B cell (primary cell): ENCODE data around the gene WFDC9. TPM values are rescaled to one million over a fixed set of nuclear protein-coding genes. Genes with fewer than 3 reads are reported as not detected.
"Not testable (repeated sequence)": the region's sequence is repeated elsewhere in the genome, so short reads cannot be mapped to it uniquely, and the experiment has no call there.

Source experiments
- ATAC-seq: fragments of 200-7000 bp; cut with Tn5 transposase; one replicate; pipeline ENCODE4 v1.10.0; 2021; ENCODE audit warnings: low read depth, mild to moderate bottlenecking, moderate number of reproducible peaks, moderate library complexity
- CTCF ChIA-PET: fragments of 350-600 bp; sonication (Branson Sonifier 250); formaldehyde crosslinking; loops from one replicate; lab custom pipeline; 2021; ENCODE audit warnings: antibody characterized with exemption, inconsistent platforms; lab: Charles Lee
- POLR2A ChIA-PET: fragments of 350-600 bp; sonication (Branson Sonifier 250); formaldehyde crosslinking; loops from one replicate; lab custom pipeline; 2021; ENCODE audit warnings: antibody characterized with exemption; lab: Charles Lee
- DNase-seq: peaks from one replicate; pipeline ENCODE4 v3.0.0; 2013
- H2AFZ ChIP-seq: 2 replicates; pipeline ENCODE4 v1.6.1; 2012; ENCODE audit warnings: mild to moderate bottlenecking, low read depth, low read length; ENCODE audit not compliant: insufficient read depth, poor library complexity, severe bottlenecking
- H3K27ac ChIP-seq, 2 donors: 1 replicate in 1 of 2; 2 replicates in 1 of 2; pipeline ENCODE4 v1.5.1; 2012 to 2013; ENCODE audit warnings: low read length in 2 of 2, mild to moderate bottlenecking in 2 of 2, moderate library complexity in 1 of 2
- H3K27me3 ChIP-seq, 4 experiments: fragments of 200-600 bp in 1 of 4; sonication (generic) in 1 of 4; replicated peaks in 1 of 4; 1 replicate in 2 of 4; 2 replicates in 2 of 4; pipeline versions ENCODE4 v1.6.1 to v1.7.0; 2013 to 2016; ENCODE audit warnings: low read length in 3 of 4, mild to moderate bottlenecking in 2 of 4, mixed read lengths in 1 of 4, moderate library complexity in 1 of 4; ENCODE audit not compliant: insufficient read depth in 4 of 4, control insufficient read depth in 3 of 4; ENCODE audit errors: control extremely low read depth in 1 of 4
- H3K36me3 ChIP-seq, 2 experiments: replicated peaks in 1 of 2; 1 replicate in 1 of 2; 2 replicates in 1 of 2; pipeline versions ENCODE4 v1.6.1 to v1.7.1; 2013; ENCODE audit warnings: low read length in 1 of 2; ENCODE audit not compliant: insufficient read depth in 2 of 2, control insufficient read depth in 1 of 2; ENCODE audit errors: control extremely low read depth in 1 of 2, extremely low read depth in 1 of 2
- H3K4me1 ChIP-seq, 2 donors: fragments of 200-600 bp in 1 of 2; sonication (generic) in 1 of 2; 1 replicate in 1 of 2; 2 replicates in 1 of 2; pipeline versions ENCODE4 v1.5.1 to v1.6.1; 2013 to 2017; ENCODE audit warnings: low read length in 2 of 2; ENCODE audit not compliant: control insufficient read depth in 2 of 2, insufficient read depth in 2 of 2
- H3K4me2 ChIP-seq: replicated peaks from 2 replicates; pipeline ENCODE3; 2012; ENCODE audit warnings: mild to moderate bottlenecking, low read depth, low read length; ENCODE audit not compliant: poor library complexity, severe bottlenecking
- H3K4me3 ChIP-seq, 5 experiments: fragments of 200-600 bp in 1 of 5; sonication (generic) in 1 of 5; 1 replicate in 3 of 5; 2 replicates in 2 of 5; pipeline versions ENCODE4 v1.5.1 to v1.7.0; 2011 to 2016; ENCODE audit warnings: low read length in 4 of 5, mild to moderate bottlenecking in 4 of 5, low read depth in 2 of 5, control low read depth in 1 of 5, moderate library complexity in 1 of 5; ENCODE audit not compliant: insufficient read depth in 1 of 5; ENCODE audit errors: control extremely low read depth in 1 of 5, extremely low read depth in 1 of 5
- H3K79me2 ChIP-seq: fragments of 200-600 bp; sonication (generic); one replicate; pipeline ENCODE4 v1.6.0; 2016; ENCODE audit warnings: low read length; ENCODE audit not compliant: control insufficient read depth, insufficient read depth
- H3K9ac ChIP-seq: fragments of 200-600 bp; sonication (generic); 2 replicates; pipeline ENCODE4 v1.6.1; 2017; ENCODE audit warnings: mild to moderate bottlenecking, low read length, moderate library complexity
- H3K9me3 ChIP-seq, 3 donors: one replicate each; pipeline versions ENCODE4 v1.6.1 to v1.7.1; 2013; ENCODE audit warnings: low read length in 2 of 3; ENCODE audit not compliant: control insufficient read depth in 2 of 3, insufficient read depth in 1 of 3; ENCODE audit errors: control extremely low read depth in 1 of 3
- H4K20me1 ChIP-seq: 2 replicates; pipeline ENCODE4 v1.6.0; 2012; ENCODE audit warnings: mild to moderate bottlenecking, low read length; ENCODE audit not compliant: insufficient read depth, control insufficient read depth, poor library complexity, severe bottlenecking
- H3K27ac Mint-ChIP-seq: one replicate; pipeline ENCODE4 v1.8.0; 2021; ENCODE audit warnings: mixed read lengths
- H3K27me3 Mint-ChIP-seq: one replicate; pipeline ENCODE4 v1.8.0; 2021; ENCODE audit warnings: mixed read lengths
- H3K4me1 Mint-ChIP-seq: one replicate; pipeline ENCODE4 v1.8.0; 2021; ENCODE audit warnings: mixed read lengths
- H3K4me3 Mint-ChIP-seq: one replicate; pipeline ENCODE4 v1.8.0; 2021; ENCODE audit warnings: mixed read lengths
- H3K9me3 Mint-ChIP-seq: one replicate; pipeline ENCODE4 v1.8.0; 2022; ENCODE audit warnings: mixed read lengths; ENCODE audit not compliant: insufficient read depth
- WGBS: methylation state at CpG from one replicate; pipeline ENCODE4 v1.1.5; 2013; ENCODE audit warnings: missing lambda C conversion rate; ENCODE audit not compliant: insufficient coverage; 5-methylcytosine and 5-hydroxymethylcytosine counted together
- intact Hi-C: fragments of 100-400 bp; cut with micrococcal nuclease; formaldehyde crosslinking; loops from one replicate; pipeline ENCODE4 v1.10.0; 2022
- polyA plus RNA-seq: library from polyadenylated mRNA; depleted of rRNA; stranded (reverse); fragments of >200 nt; gene quantifications from 2 replicates; pipeline ENCODE4 v1.2.3, GENCODE V29; 2012
- total RNA-seq, 2 donors: library from RNA; stranded (reverse); fragments of 120-200 nt in 1 of 2; gene quantifications; 1 replicate in 1 of 2; 2 replicates in 1 of 2; pipeline versions ENCODE4 v1.2.3 to v1.2.4, GENCODE V29; 2013 to 2022
- TF ChIP-seq, protein P1 (sequence below): fragments of 200-600 bp; IDR thresholded peaks from one replicate; pipeline ENCODE4 v1.8.0; 2022; ENCODE audit warnings: antibody characterized with exemption, mild to moderate bottlenecking

Gene WFDC9
- total and polyA plus RNA-seq, 2 donors (not counting 1 experiment from before 2014, with no cell fraction given): not detected

DNA sequence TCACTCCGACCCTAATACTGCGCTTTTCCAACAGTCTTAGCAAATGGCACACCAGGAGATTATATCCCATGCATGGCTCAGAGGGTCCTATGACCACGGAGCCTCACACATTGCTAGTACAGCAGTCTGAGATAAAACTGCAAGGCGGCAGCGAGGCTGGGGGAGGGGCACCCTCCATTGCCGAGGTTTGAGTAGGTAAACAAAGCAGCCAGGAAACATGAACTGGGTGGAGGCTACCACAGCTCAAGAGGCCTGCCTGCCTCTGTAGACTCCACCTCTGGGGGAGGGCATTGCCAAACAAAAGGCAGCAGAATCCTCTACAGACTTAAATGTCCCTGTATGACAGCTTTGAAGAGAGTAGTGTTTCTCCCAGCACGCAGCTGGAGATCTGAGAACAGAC, 20.6 kb upstream of the WFDC9 start:
- H3K27ac Mint-ChIP-seq, H3K27me3 Mint-ChIP-seq, H3K36me3 ChIP-seq, H3K9ac ChIP-seq, H3K4me2 ChIP-seq, CTCF ChIA-PET, intact Hi-C loops, DNase-seq, POLR2A ChIA-PET, H3K79me2 ChIP-seq, H3K27ac ChIP-seq, ATAC-seq, H2AFZ ChIP-seq, H3K9me3 Mint-ChIP-seq, H3K4me1 Mint-ChIP-seq, H3K4me3 ChIP-seq, H3K9me3 ChIP-seq, H4K20me1 ChIP-seq, H3K4me1 ChIP-seq, H3K4me3 Mint-ChIP-seq, H3K27me3 ChIP-seq: not testable (repeated sequence)
- 75% methylated on average over 5 of the region's 7 CpGs for WGBS

DNA sequence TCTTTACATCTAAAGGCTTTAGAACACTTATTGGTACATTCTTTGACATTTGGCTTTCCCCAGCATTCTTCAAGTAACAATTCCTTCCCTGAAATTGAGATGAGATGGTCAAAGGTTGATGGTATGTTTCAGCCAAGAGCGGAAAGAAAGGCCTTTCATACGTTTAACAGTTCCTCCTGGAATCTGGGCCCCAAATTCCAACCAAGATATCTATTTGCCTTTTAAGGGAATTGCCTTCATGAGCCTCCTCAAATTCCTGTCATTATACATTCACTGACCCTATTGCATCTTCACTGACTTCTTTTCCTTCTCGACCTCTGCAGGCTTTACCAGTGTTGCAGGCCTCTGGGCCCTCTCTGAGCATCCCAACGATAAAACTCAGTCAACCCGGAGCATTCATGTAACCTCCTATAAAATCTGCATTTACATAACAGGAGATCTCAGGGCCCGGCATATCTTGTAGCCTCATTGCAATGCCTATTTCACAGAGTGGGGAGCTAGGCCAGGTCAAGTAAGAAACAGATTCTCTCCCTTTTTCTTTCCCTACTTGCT, 18.3 kb upstream of the WFDC9 start:
- H2AFZ ChIP-seq: no peak overlapping the region
- no peak overlapping the region for H3K27ac Mint-ChIP-seq
- no peak overlapping the region for H3K4me3 Mint-ChIP-seq
- H3K27ac ChIP-seq: no peak overlapping the region
- no peaks in the 10 kb centered on the region for H4K20me1 ChIP-seq
- H3K79me2 ChIP-seq: no peaks in the 10 kb centered on the region
- no peak overlapping the region for H3K4me3 ChIP-seq
- no peaks in the 10 kb centered on the region for H3K4me1 Mint-ChIP-seq
- no peak overlapping the region for H3K9ac ChIP-seq
- no peak overlapping the region for H3K4me2 ChIP-seq
- no peaks in the 10 kb centered on the region for H3K27me3 ChIP-seq
- intact Hi-C loops: no loop called here
- ChIA-PET POLR2A (no interaction called here), CTCF (interaction anchor here (1.4 kb wide), 1 partner anchor 20 kb away, joined by 3 read pairs; the partner anchor contains the start of gene WFDC10A)
- WGBS: 90% methylated on average over 4 of the region's 6 CpGs
- ATAC-seq: no peak
- no peaks in the 10 kb centered on the region for H3K9me3 Mint-ChIP-seq
- TF ChIP-seq, protein P1, sequence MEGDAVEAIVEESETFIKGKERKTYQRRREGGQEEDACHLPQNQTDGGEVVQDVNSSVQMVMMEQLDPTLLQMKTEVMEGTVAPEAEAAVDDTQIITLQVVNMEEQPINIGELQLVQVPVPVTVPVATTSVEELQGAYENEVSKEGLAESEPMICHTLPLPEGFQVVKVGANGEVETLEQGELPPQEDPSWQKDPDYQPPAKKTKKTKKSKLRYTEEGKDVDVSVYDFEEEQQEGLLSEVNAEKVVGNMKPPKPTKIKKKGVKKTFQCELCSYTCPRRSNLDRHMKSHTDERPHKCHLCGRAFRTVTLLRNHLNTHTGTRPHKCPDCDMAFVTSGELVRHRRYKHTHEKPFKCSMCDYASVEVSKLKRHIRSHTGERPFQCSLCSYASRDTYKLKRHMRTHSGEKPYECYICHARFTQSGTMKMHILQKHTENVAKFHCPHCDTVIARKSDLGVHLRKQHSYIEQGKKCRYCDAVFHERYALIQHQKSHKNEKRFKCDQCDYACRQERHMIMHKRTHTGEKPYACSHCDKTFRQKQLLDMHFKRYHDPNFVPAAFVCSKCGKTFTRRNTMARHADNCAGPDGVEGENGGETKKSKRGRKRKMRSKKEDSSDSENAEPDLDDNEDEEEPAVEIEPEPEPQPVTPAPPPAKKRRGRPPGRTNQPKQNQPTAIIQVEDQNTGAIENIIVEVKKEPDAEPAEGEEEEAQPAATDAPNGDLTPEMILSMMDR: no peak
- no peak for DNase-seq
- no peaks in the 10 kb centered on the region for H3K36me3 ChIP-seq
- H3K9me3 ChIP-seq: peaks cover 0 to 6% (median 0%) of the 10 kb centered on the region in 3 donors
- peaks cover 13% of the 10 kb centered on the region for H3K27me3 Mint-ChIP-seq
- H3K4me1 ChIP-seq: no peaks in the 10 kb centered on the region
